Superior temporal gyrus (tissue), 1 donor: ENCODE results near the gene KRT15.

Experiments
- DNase-seq: peaks from one replicate; pipeline ENCODE4 v3.0.0-alpha.2; 2016; ENCODE audit errors: extremely low spot score

KRT15 gene

GRCh38 chr17:41524261-41524660 lies 5.6 kb upstream of the KRT15 start:
- no peak for DNase-seq

GRCh38 chr17:41523787-41524186 lies 5.1 kb upstream of the KRT15 start:
- DNase-seq, result no peak

- DNase-seq, result no peak
Observed at GRCh38 chr17:41523225-41523593, 4.5 kb upstream of the KRT15 start.

GRCh38 chr17:41522301-41523224 lies 3.9 kb upstream of the KRT15 start:
- no peak for DNase-seq

GRCh38 chr17:41521574-41522261 lies 3.0 kb upstream of the KRT15 start:
- DNase-seq, result no peak

- no peak for DNase-seq
Observed at GRCh38 chr17:41520821-41521521, 2.3 kb upstream of the KRT15 start.

GRCh38 chr17:41519501-41520224 lies 973 bp upstream of the KRT15 start:
- no peak for DNase-seq

- DNase-seq, result no peak
Observed at GRCh38 chr17:41518031-41518430, 659 bp downstream of the KRT15 start.

GRCh38 chr17:41516830-41517283 lies 1.8 kb downstream of the KRT15 start:
- no peak for DNase-seq

- DNase-seq, result no peak
Observed at GRCh38 chr17:41516147-41516829, 2.4 kb downstream of the KRT15 start.

- no peak for DNase-seq
Observed at GRCh38 chr17:41513168-41513547, 5.5 kb downstream of the KRT15 start.

GRCh38 chr17:41512546-41513167 lies 6.0 kb downstream of the KRT15 start:
- DNase-seq, result no peak

GRCh38 chr17:41511716-41512115 lies 7.0 kb downstream of the KRT15 start:
- DNase-seq, result no peak

- no peak for DNase-seq
Observed at GRCh38 chr17:41511116-41511515, 7.6 kb downstream of the KRT15 start.

- DNase-seq, result no peak
Observed at GRCh38 chr17:41510251-41511065, 8.2 kb downstream of the KRT15 start.

GRCh38 chr17:41507315-41507880 lies 11.3 kb downstream of the KRT15 start:
- DNase-seq, result no peak

GRCh38 chr17:41505809-41506767 lies 12.6 kb downstream of the KRT15 start:
- DNase-seq, result no peak
